Spleen (tissue), 11 donors: ENCODE results near the gene MEIS1. TPM values are rescaled to one million over a fixed set of nuclear protein-coding genes. Genes with fewer than 3 reads are reported as not detected.

Experiments used
- DNase-seq: peaks from one replicate; pipeline ENCODE4 v3.0.0-alpha.2; 2020
- H3K27ac ChIP-seq, 8 donors: fragments of 200-600 bp; sonication (generic) in 7 of 8; 1 replicate in 4 of 8; 2 replicates in 4 of 8; pipeline versions ENCODE4 v1.5.0 to v1.8.0; 2016 to 2021; ENCODE audit warnings: inconsistent platforms in 4 of 8, mild to moderate bottlenecking in 4 of 8, moderate library complexity in 1 of 8
- H3K27me3 ChIP-seq, 7 donors: fragments of 200-600 bp; sonication (generic) in 6 of 7; replicated peaks in 1 of 7; 1 replicate in 4 of 7; 2 replicates in 3 of 7; pipeline versions ENCODE4 v1.5.0 to v1.8.0; 2016 to 2021; ENCODE audit warnings: inconsistent platforms in 3 of 7, mild to moderate bottlenecking in 1 of 7
- H3K36me3 ChIP-seq, 6 donors: fragments of 200-600 bp; sonication (generic) in 5 of 6; 1 replicate in 4 of 6; 2 replicates in 2 of 6; pipeline versions ENCODE4 v1.5.0 to v1.8.0; 2016 to 2021; ENCODE audit warnings: inconsistent platforms in 2 of 6
- H3K4me1 ChIP-seq, 6 donors: fragments of 200-600 bp; sonication (generic) in 5 of 6; 1 replicate in 3 of 6; 2 replicates in 3 of 6; pipeline versions ENCODE4 v1.5.0 to v1.8.0; 2016 to 2021; ENCODE audit warnings: inconsistent platforms in 3 of 6
- H3K4me3 ChIP-seq, 8 donors: fragments of 200-600 bp; sonication (generic) in 7 of 8; 1 replicate in 4 of 8; 2 replicates in 4 of 8; pipeline versions ENCODE4 v1.5.0 to v1.8.0; 2016 to 2021; ENCODE audit warnings: inconsistent platforms in 4 of 8, mild to moderate bottlenecking in 4 of 8, moderate library complexity in 2 of 8
- H3K9me3 ChIP-seq, 8 donors: fragments of 200-600 bp; sonication (generic) in 7 of 8; 1 replicate in 4 of 8; 2 replicates in 4 of 8; pipeline versions ENCODE4 v1.5.0 to v1.8.0; 2016 to 2021; ENCODE audit warnings: inconsistent platforms in 4 of 8
- POLR2A ChIP-seq, 3 donors: fragments of 450-650 bp; IDR thresholded peaks; one replicate each; pipeline ENCODE4 v1.5.1; 2017; ENCODE audit warnings: antibody characterized with exemption in 3 of 3, mild to moderate bottlenecking in 1 of 3
- POLR2AphosphoS5 ChIP-seq, 3 donors: sonication (generic); formaldehyde crosslinking; IDR thresholded peaks; one replicate each; pipeline ENCODE4 v1.5.1; 2017; ENCODE audit warnings: antibody characterized with exemption in 3 of 3
- WGBS, 5 donors: extraction: QIAGEN DNeasy Blood & Tissue Kit in 3 of 5; methylation state at CpG; one replicate each; pipeline versions ENCODE4 v1.1.5 to v1.1.7; 2013 to 2018; 5-methylcytosine and 5-hydroxymethylcytosine counted together
- intact Hi-C: fragments of 100-400 bp; cut with DNase I; formaldehyde crosslinking; loops from one replicate; pipeline ENCODE4 v1.15.0; 2023; ENCODE audit warnings: low total_unique reads
- polyA plus RNA-seq, 3 donors: library from polyadenylated mRNA; stranded (reverse); fragments of 200-250 nt; gene quantifications; one replicate each; pipeline ENCODE4 v1.2.1, GENCODE V29; 2013
- total RNA-seq, 7 donors: library from RNA; depleted of rRNA in 3 of 7; stranded (reverse); fragments of >200 nt in 3 of 7; fragmentation: NEBNext Ultra II Directional in 4 of 7; extraction: Animal tissue kit (Norgen Biotek cat#: 25700) in 4 of 7; gene quantifications; one replicate each; pipeline versions ENCODE4 v1.1.0 to v1.2.1, GENCODE V29; 2016 to 2021
- TF ChIP-seq, protein P1 (sequence below), 11 experiments: fragments of 200-600 bp in 7 of 11; fragments of 450-650 bp in 4 of 11; sonication (generic) in 4 of 11; IDR thresholded peaks in 8 of 11; conservative IDR thresholded peaks in 3 of 11; 1 replicate in 7 of 11; 2 replicates in 4 of 11; pipeline versions ENCODE4 v1.4.0 to v1.8.0; 2016 to 2021; ENCODE audit warnings: antibody characterized with exemption in 11 of 11, inconsistent platforms in 4 of 11, mild to moderate bottlenecking in 1 of 11
- donor health status: healthy with polysubstance abuse.
- donor health status: DM: no; HTN: no; CAD: no; lungs with moderate emphysema.
- donor health status: DM: no; HTN: no; CAD: no.
- donor health status: Bipolar disorder and iron deficiency.
- donor health status: healthy.
- donor health status: DM: no; HTN: no; CAD: no.
- donor health status: DM: yes; HTN: yes; CAD: no.

Gene MEIS1
- total and polyA plus RNA-seq, 10 donors = 13.1 to 81.4 (median 28.2) TPM

DNA sequence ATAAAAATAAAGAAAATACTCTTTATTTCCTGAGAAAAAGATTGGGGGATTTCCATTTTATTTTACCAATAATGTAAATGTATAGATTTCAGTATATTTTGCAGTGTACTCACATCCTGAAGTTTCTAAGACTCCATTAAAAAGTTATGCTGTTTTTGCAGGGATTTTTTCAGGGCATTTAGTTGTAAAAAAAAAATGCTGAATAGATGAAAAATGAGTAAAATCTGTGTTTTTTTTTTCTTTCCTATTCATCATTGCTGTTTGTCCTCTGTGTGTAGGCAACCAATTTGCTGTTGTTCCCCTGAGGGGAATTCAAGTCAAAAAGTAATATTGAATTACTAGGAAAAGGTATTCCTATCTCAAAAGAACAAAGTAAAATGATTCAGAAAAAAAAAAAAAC, 66.3 kb downstream of the MEIS1 start:
- TF ChIP-seq POLR2AphosphoS5 (IDR thresholded peaks at IDR 0.05) = no peak
- TF ChIP-seq, protein P1, sequence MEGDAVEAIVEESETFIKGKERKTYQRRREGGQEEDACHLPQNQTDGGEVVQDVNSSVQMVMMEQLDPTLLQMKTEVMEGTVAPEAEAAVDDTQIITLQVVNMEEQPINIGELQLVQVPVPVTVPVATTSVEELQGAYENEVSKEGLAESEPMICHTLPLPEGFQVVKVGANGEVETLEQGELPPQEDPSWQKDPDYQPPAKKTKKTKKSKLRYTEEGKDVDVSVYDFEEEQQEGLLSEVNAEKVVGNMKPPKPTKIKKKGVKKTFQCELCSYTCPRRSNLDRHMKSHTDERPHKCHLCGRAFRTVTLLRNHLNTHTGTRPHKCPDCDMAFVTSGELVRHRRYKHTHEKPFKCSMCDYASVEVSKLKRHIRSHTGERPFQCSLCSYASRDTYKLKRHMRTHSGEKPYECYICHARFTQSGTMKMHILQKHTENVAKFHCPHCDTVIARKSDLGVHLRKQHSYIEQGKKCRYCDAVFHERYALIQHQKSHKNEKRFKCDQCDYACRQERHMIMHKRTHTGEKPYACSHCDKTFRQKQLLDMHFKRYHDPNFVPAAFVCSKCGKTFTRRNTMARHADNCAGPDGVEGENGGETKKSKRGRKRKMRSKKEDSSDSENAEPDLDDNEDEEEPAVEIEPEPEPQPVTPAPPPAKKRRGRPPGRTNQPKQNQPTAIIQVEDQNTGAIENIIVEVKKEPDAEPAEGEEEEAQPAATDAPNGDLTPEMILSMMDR (IDR thresholded peaks at IDR 0.05 in 8 of 11, conservative IDR thresholded peaks at IDR 0.05 in 3 of 11) = no peak
- no peak for TF ChIP-seq POLR2A (IDR thresholded peaks at IDR 0.05)
- intact Hi-C loops = no loop called here

DNA sequence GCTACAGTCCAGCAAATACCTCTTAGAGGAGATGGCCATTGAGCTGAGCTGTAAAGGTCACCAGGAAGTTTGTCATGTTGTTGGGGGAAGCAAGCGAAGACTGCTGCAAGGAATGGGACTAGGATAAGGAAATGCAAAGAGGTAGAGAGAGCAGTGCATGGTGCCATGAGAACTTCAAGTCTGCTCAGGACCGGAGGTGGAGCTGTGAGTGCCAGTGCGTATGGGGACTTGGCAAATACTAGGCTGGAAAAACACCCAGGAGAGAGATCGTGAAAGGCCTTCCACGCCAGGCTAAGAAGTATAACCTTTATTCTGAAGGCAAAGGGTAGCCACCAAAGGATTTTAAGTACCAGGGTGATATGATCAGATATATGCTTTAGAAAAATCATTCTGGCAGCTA, 71.3 kb downstream of the MEIS1 start:
- Histone ChIP-seq H3K4me1 (peaks cover 0 to 34% (median 4%) of the 10 kb centered on the region in 6 donors), H3K4me3 (no peak overlapping the region), H3K27me3 (peaks cover 0 to 3% (median 0%) of the 10 kb centered on the region in 7 donors), H3K9me3 (no peaks in the 10 kb centered on the region), H3K27ac (no peak overlapping the region), H3K36me3 (no peaks in the 10 kb centered on the region)
- TF ChIP-seq, protein P1 (IDR thresholded peaks at IDR 0.05 in 8 of 11, conservative IDR thresholded peaks at IDR 0.05 in 3 of 11) = no peak
- TF ChIP-seq POLR2A (IDR thresholded peaks at IDR 0.05) = no peak
- no peak for TF ChIP-seq POLR2AphosphoS5 (IDR thresholded peaks at IDR 0.05)
- no peak for DNase-seq
- 81 to 92% (median 88%) methylated on average over 5 of the region's 5 CpGs for WGBS, 5 donors
- intact Hi-C loops = no loop called here

More for the DNA sequence above, 66.3 kb downstream of the MEIS1 start:
- no peak for DNase-seq
- no peak overlapping the region for H3K27ac ChIP-seq
- H3K4me3 ChIP-seq = no peak overlapping the region
- H3K36me3 ChIP-seq = no peaks in the 10 kb centered on the region
- H3K4me1 ChIP-seq = peaks cover 0 to 14% (median 1%) of the 10 kb centered on the region in 6 donors
- H3K27me3 ChIP-seq = no peaks in the 10 kb centered on the region
- no peaks in the 10 kb centered on the region for H3K9me3 ChIP-seq

- TF ChIP-seq POLR2A (IDR thresholded peaks at IDR 0.05) (no peak), POLR2AphosphoS5 (IDR thresholded peaks at IDR 0.05) (no peak)
- TF ChIP-seq, protein P1 (IDR thresholded peaks at IDR 0.05 in 8 of 11, conservative IDR thresholded peaks at IDR 0.05 in 3 of 11) = no peak
- H3K9me3 ChIP-seq = no peaks in the 10 kb centered on the region
- peaks cover 0 to 3% (median 0%) of the 10 kb centered on the region in 7 donors for H3K27me3 ChIP-seq
- no peak for DNase-seq
- peak overlapping the region in 1 of 8 donors; percentile 6 for H3K27ac ChIP-seq
- intact Hi-C loops = no loop called here
- H3K4me3 ChIP-seq = no peak overlapping the region
- H3K4me1 ChIP-seq = peaks cover 0 to 34% (median 4%) of the 10 kb centered on the region in 6 donors
- H3K36me3 ChIP-seq = no peaks in the 10 kb centered on the region
- WGBS, 5 donors = 61 to 78% (median 73%) methylated on average over 13 of the region's 13 CpGs
Observed at GRCh38 chr2:66507673-66508201, 72.8 kb downstream of the MEIS1 start.

DNA sequence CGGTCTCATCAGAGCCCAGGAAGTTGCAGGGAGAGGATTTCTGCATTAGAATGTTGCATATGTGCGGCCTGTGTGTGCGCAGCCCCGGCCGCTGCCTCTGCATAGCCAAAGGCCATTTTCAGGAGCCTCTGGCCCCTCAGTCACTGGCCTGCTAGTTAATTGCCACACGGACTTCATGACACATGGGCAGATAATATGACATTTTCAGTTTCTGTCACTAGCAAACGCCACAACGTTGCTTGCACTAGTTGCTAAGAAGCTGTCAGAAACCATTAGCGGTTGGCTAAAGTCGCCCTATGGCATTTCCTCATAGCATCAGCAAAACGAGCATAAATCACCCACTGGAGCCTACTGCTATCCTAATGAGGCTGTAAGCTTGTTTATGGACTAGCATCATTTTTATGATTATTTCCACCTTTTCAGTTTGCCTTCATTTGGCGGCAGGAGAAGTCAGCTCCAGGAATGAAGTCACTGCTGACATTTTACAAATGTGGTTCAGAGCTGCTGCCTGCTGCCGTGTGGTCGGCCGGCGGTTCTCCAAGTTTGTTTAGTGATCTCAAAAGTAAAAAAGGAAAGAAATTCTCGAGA, 73.7 kb downstream of the MEIS1 start:
- H3K36me3 ChIP-seq = no peaks in the 10 kb centered on the region
- TF ChIP-seq POLR2A (IDR thresholded peaks at IDR 0.05) (no peak), POLR2AphosphoS5 (IDR thresholded peaks at IDR 0.05) (no peak)
- TF ChIP-seq, protein P1 (IDR thresholded peaks at IDR 0.05 in 8 of 11, conservative IDR thresholded peaks at IDR 0.05 in 3 of 11) = no peak
- H3K4me3 ChIP-seq = no peak overlapping the region
- intact Hi-C loops = no loop called here
- H3K9me3 ChIP-seq = no peaks in the 10 kb centered on the region
- H3K4me1 ChIP-seq = peaks cover 0 to 34% (median 4%) of the 10 kb centered on the region in 6 donors
- H3K27ac ChIP-seq = peak overlapping the region in 1 of 8 donors; percentile 6
- peaks cover 0 to 3% (median 0%) of the 10 kb centered on the region in 7 donors for H3K27me3 ChIP-seq
- DNase-seq = no peak
- 39 to 64% (median 40%) methylated on average over 17 of the region's 17 CpGs for WGBS, 5 donors
